Activated CD4-positive, alpha-beta memory T cell treated with anti-CD3 and anti-CD28 coated beads for 36 hours (primary cell): ENCODE data around the gene NDEL1. TPM values are rescaled to one million over a fixed set of nuclear protein-coding genes. Genes with fewer than 3 reads are reported as not detected.

Source experiments
- CTCF ChIA-PET: fragments of 350-600 bp; sonication (Branson Sonifier 250); formaldehyde crosslinking; loops from one replicate; lab custom pipeline; 2021; ENCODE audit warnings: antibody characterized with exemption, inconsistent platforms; lab: Charles Lee
- POLR2A ChIA-PET: fragments of 350-600 bp; sonication (Branson Sonifier 250); formaldehyde crosslinking; loops from one replicate; lab custom pipeline; 2021; ENCODE audit warnings: antibody characterized with exemption; lab: Charles Lee
- DNase-seq: peaks from one replicate; pipeline ENCODE4 v3.0.0-alpha.2; 2020
- H3K27ac Mint-ChIP-seq: one replicate; pipeline ENCODE4 v1.8.0; 2021; ENCODE audit warnings: mixed read lengths
- H3K27me3 Mint-ChIP-seq: one replicate; pipeline ENCODE4 v1.8.0; 2021; ENCODE audit warnings: mixed read lengths
- H3K36me3 Mint-ChIP-seq: one replicate; pipeline ENCODE4 v1.8.0; 2021; ENCODE audit warnings: mixed read lengths
- H3K4me1 Mint-ChIP-seq: one replicate; pipeline ENCODE4 v1.8.0; 2021; ENCODE audit warnings: low read depth, mixed read lengths
- H3K4me3 Mint-ChIP-seq: one replicate; pipeline ENCODE4 v1.8.0; 2021; ENCODE audit warnings: mild to moderate bottlenecking, mixed read lengths
- H3K9me3 Mint-ChIP-seq: one replicate; pipeline ENCODE4 v1.8.0; 2021; ENCODE audit warnings: mixed read lengths
- intact Hi-C: fragments of 100-400 bp; cut with micrococcal nuclease; formaldehyde crosslinking; loops from one replicate; pipeline ENCODE4 v1.15.1; 2023
- total RNA-seq, 2 experiments: library from RNA; stranded (reverse); gene quantifications; one replicate each; pipeline ENCODE4 v1.2.3, GENCODE V29; 2021

The NDEL1 gene
- total RNA-seq, 2 experiments from 2014 or later, result 58.0 to 62.8 TPM

- CTCF ChIA-PET, result interaction anchor here (1.6 kb wide), 1 partner anchor 23 kb away, joined by 4 read pairs; no protein-coding TSS in a partner anchor
- no peaks in the 10 kb centered on the region for H3K9me3 Mint-ChIP-seq
- H3K36me3 Mint-ChIP-seq, result peaks cover 52% of the 10 kb centered on the region
- no peak overlapping the region for H3K27ac Mint-ChIP-seq
- peaks cover 19% of the 10 kb centered on the region for H3K4me1 Mint-ChIP-seq
- no peaks in the 10 kb centered on the region for H3K27me3 Mint-ChIP-seq
- no peak for DNase-seq
- H3K4me3 Mint-ChIP-seq, result no peak overlapping the region
- POLR2A ChIA-PET, result no interaction called here
- intact Hi-C loops, result no loop called here
Measured at GRCh38 chr17:8459831-8460230, 24.1 kb downstream of the NDEL1 start.

- no peak overlapping the region for H3K4me3 Mint-ChIP-seq
- ChIA-PET CTCF (interaction anchor here (0.9 kb wide), 1 partner anchor 323 kb away, joined by 3 read pairs; no protein-coding TSS in a partner anchor), POLR2A (no interaction called here)
- no peak overlapping the region for H3K27ac Mint-ChIP-seq
- intact Hi-C loops, result no loop called here
- no peaks in the 10 kb centered on the region for H3K27me3 Mint-ChIP-seq
- H3K36me3 Mint-ChIP-seq, result peaks cover 46% of the 10 kb centered on the region
- H3K9me3 Mint-ChIP-seq, result no peaks in the 10 kb centered on the region
- H3K4me1 Mint-ChIP-seq, result peaks cover 11% of the 10 kb centered on the region
- no peak for DNase-seq
Measured at GRCh38 chr17:8462564-8462963, 26.9 kb downstream of the NDEL1 start.

- ChIA-PET POLR2A (no interaction called here), CTCF (interaction anchor here (0.9 kb wide), 1 partner anchor 322 kb away, joined by 3 read pairs; no protein-coding TSS in a partner anchor)
- Mint-ChIP-seq H3K4me3 (no peak overlapping the region), H3K27ac (no peak overlapping the region), H3K27me3 (no peaks in the 10 kb centered on the region), H3K36me3 (peaks cover 49% of the 10 kb centered on the region), H3K9me3 (no peaks in the 10 kb centered on the region), H3K4me1 (peaks cover 8% of the 10 kb centered on the region)
- intact Hi-C loops, result no loop called here
- DNase-seq, result no peak
Measured at GRCh38 chr17:8463099-8463498, 27.4 kb downstream of the NDEL1 start.

GRCh38 chr17:8464941-8465340 lies 29.3 kb downstream of the NDEL1 start:
- no peaks in the 10 kb centered on the region for H3K27me3 Mint-ChIP-seq
- intact Hi-C loops, result no loop called here
- no peak overlapping the region for H3K27ac Mint-ChIP-seq
- ChIA-PET CTCF (no interaction called here), POLR2A (no interaction called here)
- H3K36me3 Mint-ChIP-seq, result peaks cover 38% of the 10 kb centered on the region
- H3K4me3 Mint-ChIP-seq, result no peak overlapping the region
- no peak for DNase-seq
- H3K4me1 Mint-ChIP-seq, result peaks cover 4% of the 10 kb centered on the region
- H3K9me3 Mint-ChIP-seq, result no peaks in the 10 kb centered on the region

DNA sequence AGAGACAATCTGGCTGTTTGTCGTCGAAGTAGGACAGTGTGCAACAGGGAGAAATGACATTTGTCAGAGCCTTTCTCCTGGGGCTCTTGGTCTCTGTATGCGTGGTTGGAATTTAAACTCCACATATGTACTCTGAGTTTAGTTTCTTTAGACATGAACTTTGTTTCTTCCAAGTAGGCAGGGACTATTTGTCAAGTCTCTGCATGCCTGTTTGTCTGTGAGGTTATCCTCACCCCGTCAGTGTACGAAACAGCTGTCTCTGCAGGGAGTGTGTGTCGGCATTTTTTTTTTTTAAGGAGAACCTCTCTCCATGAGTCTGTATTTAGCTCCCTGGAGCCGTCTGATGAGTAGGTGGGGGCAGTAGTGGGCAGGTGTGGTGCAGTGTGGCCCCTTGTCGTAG lies 29.7 kb downstream of the NDEL1 start:
- intact Hi-C loops, result no loop called here
- Mint-ChIP-seq H3K4me1 (peaks cover 4% of the 10 kb centered on the region), H3K27ac (no peak overlapping the region), H3K9me3 (no peaks in the 10 kb centered on the region), H3K27me3 (no peaks in the 10 kb centered on the region), H3K36me3 (peaks cover 35% of the 10 kb centered on the region), H3K4me3 (no peak overlapping the region)
- DNase-seq, result no peak
- POLR2A ChIA-PET, result no interaction called here
- CTCF ChIA-PET, result interaction anchor here (0.5 kb wide), 1 partner anchor 283 kb away, joined by 4 read pairs; no protein-coding TSS in a partner anchor

DNA sequence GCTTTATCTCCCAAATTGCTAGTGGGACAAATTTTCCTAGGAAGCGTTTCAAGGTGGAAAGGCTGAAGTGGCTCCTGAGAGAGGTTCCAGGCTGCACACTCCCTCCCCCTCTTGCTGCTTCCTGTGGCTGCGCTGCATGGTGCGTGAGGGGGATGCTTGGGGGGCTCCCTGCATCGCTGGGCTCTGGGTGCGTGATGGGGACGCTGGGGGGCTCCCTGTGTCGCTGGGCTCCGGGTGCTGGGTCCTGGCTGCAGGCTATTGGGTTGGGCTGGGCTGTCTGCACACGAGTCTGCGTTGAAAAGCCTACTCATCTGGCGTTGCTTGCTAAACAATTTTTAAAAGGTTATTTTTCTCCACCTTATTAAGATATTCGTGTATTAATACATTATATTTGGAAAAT lies 30.1 kb downstream of the NDEL1 start:
- POLR2A ChIA-PET, result no interaction called here
- Mint-ChIP-seq H3K27me3 (no peaks in the 10 kb centered on the region), H3K9me3 (no peaks in the 10 kb centered on the region), H3K4me1 (peaks cover 4% of the 10 kb centered on the region), H3K4me3 (no peak overlapping the region), H3K36me3 (peaks cover 35% of the 10 kb centered on the region), H3K27ac (no peak overlapping the region)
- CTCF ChIA-PET, result interaction anchor here (0.5 kb wide), 1 partner anchor 283 kb away, joined by 4 read pairs; no protein-coding TSS in a partner anchor
- intact Hi-C loops, result no loop called here
- no peak for DNase-seq

DNA sequence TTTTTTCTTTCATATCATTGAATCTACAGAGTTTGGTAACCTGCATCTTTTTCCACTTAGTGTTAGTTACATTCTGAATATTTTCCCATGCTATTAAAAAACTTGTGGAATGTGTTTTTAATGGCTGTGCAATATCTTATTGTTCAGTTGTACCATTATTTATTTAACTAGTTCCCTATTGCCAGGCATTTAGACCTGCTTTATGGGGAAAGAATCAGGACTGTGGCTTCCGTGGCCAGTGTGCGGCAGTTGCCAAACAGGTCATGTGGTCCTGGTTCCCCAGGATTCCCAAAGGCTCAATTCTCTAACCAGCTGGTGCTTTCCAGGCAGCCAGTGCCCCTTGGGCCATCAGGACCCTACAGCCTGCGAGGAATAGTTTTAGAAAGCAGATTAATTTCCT lies 30.8 kb downstream of the NDEL1 start:
- no peak for DNase-seq
- intact Hi-C loops, result no loop called here
- peaks cover 4% of the 10 kb centered on the region for H3K4me1 Mint-ChIP-seq
- no peaks in the 10 kb centered on the region for H3K27me3 Mint-ChIP-seq
- H3K36me3 Mint-ChIP-seq, result peaks cover 37% of the 10 kb centered on the region
- H3K27ac Mint-ChIP-seq, result no peak overlapping the region
- H3K4me3 Mint-ChIP-seq, result no peak overlapping the region
- CTCF ChIA-PET, result no interaction called here
- H3K9me3 Mint-ChIP-seq, result no peaks in the 10 kb centered on the region
- POLR2A ChIA-PET, result no interaction called here

GRCh38 chr17:8466873-8467272 lies 31.2 kb downstream of the NDEL1 start:
- Mint-ChIP-seq H3K36me3 (peaks cover 34% of the 10 kb centered on the region), H3K4me1 (peaks cover 4% of the 10 kb centered on the region), H3K27me3 (no peaks in the 10 kb centered on the region), H3K27ac (no peak overlapping the region), H3K9me3 (no peaks in the 10 kb centered on the region), H3K4me3 (no peak overlapping the region)
- no peak for DNase-seq
- intact Hi-C loops, result no loop called here
- CTCF ChIA-PET, result no interaction called here
- POLR2A ChIA-PET, result no interaction called here

DNA sequence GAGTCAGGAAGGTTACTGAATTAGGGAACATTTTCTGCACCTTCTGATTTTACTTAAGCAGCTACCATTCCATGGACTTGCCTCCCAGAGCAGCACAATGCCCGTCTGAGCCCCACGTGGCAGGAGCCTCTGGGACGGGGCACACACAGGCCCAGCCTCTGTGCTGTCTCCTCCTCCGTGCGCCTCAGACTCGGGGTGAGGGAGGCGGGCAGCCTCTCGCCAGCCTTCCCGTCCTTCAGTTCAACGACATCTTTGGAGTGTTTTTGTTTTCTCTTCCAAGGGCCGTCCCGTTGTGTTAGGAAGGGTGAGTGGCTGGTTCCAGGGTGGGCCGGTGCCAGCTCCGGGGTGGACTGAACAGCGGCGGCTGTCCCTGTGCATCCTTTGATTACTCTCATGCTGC lies 31.8 kb downstream of the NDEL1 start:
- Mint-ChIP-seq H3K9me3 (no peaks in the 10 kb centered on the region), H3K4me3 (no peak overlapping the region), H3K4me1 (peaks cover 4% of the 10 kb centered on the region), H3K27me3 (no peaks in the 10 kb centered on the region), H3K27ac (no peak overlapping the region), H3K36me3 (peaks cover 32% of the 10 kb centered on the region)
- no peak for DNase-seq
- POLR2A ChIA-PET, result no interaction called here
- CTCF ChIA-PET, result no interaction called here
- intact Hi-C loops, result no loop called here

DNA sequence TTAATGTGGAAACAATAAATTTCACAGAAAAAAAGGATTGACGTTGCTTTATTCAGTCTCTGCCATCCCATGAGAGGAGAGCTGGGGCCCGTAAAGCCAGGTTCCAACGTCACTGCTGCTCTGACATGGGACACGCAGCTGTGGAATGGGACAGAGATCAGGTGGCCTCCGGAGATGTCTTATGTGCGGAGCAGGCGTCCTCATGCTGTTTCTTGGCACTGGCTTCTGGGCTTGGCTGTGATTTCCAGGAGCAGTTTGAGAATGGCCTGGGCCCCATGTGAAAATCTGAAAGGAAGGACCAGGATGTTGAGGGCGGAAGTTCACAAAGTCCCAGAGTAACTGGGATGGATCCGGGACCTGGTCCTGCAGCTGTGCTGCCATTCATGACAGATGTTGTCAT lies 32.4 kb downstream of the NDEL1 start:
- Mint-ChIP-seq H3K4me3 (no peak overlapping the region), H3K9me3 (no peaks in the 10 kb centered on the region), H3K27me3 (no peaks in the 10 kb centered on the region), H3K27ac (no peak overlapping the region), H3K4me1 (peaks cover 4% of the 10 kb centered on the region), H3K36me3 (peaks cover 34% of the 10 kb centered on the region)
- no peak for DNase-seq
- ChIA-PET POLR2A (no interaction called here), CTCF (no interaction called here)
- intact Hi-C loops, result no loop called here

DNA sequence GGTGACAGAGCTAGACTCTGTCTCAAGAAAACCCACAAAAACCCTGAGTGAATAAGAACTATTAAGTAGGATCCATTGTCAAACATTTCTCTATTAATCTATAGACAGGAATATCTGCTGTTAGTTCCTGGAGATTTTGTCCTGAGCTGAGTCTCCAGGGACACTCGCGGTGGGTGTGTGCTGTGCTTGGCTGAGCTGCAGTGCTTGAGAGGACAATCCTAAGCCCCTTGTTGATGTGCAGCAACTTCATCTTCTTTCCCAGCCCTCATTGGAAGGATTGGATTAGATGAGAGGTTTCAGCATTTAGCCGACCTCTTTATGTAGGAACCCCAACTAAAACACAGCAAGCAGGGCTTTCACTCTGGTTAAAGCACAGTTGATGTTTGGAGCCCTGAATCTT lies 33.3 kb downstream of the NDEL1 start:
- Mint-ChIP-seq H3K27me3 (no peaks in the 10 kb centered on the region), H3K4me1 (peaks cover 3% of the 10 kb centered on the region), H3K27ac (no peak overlapping the region), H3K36me3 (peaks cover 36% of the 10 kb centered on the region), H3K4me3 (no peak overlapping the region), H3K9me3 (no peaks in the 10 kb centered on the region)
- no peak for DNase-seq
- intact Hi-C loops, result no loop called here
- POLR2A ChIA-PET, result no interaction called here
- CTCF ChIA-PET, result no interaction called here

DNA sequence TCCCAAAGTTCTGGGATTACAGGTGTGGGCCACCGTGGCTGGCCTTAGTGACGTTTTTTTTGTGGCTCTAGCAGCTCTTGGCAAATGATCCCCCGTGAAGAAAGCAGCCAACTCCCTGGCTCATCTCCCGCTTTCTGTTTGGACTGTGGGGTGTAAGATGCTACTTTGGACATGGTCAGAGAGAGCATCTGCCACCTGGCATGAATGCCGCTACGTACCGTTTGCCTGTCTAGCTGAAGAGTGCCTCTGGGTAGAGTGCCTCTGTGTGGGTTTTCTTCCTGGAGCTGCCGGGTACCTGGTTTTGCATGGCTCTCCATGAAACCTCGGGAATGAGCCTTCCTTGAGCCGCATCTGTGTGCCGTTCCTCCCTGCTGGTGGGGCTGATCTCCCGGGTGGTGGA lies 34.3 kb downstream of the NDEL1 start:
- Mint-ChIP-seq H3K4me1 (no peaks in the 10 kb centered on the region), H3K4me3 (no peak overlapping the region), H3K9me3 (no peaks in the 10 kb centered on the region), H3K27ac (no peak overlapping the region), H3K36me3 (peaks cover 38% of the 10 kb centered on the region), H3K27me3 (no peaks in the 10 kb centered on the region)
- DNase-seq, result no peak
- ChIA-PET POLR2A (interaction anchor here (0.7 kb wide), 1 partner anchor 31 kb away, joined by 3 read pairs; no protein-coding TSS in a partner anchor), CTCF (interaction anchor here (0.9 kb wide), 1 partner anchor 59 kb away, joined by 3 read pairs; no protein-coding TSS in a partner anchor)
- intact Hi-C loops, result no loop called here

DNA sequence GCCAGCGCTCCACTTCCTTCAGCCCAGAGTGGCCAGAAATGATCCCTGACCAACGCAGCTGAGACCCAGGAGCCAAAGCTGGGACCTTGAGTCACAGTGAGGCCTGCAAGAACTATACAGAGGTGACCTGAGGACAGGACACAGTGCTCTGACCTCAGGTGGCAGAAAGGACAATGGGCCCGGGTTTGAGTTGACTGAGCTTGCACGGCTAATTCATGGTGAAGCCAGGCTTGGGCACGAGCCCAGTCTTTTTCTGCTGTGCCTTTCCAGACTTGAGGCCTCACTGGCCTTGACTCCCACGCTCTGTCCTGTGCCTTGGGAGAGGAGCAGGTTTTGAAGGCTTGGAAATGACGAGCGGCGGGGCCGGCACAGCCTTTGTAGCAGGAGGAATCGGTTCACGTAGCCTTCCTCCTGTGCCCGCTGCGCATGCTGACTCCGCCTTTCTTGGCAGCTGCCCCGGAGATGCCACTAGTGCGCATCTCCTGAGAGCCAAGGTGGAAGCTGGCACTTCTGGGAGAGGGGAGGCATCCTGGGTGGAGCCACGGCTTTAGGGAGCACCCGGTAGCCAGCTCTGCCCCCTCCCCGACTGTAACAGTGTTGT lies 34.9 kb downstream of the NDEL1 start:
- H3K27ac Mint-ChIP-seq, result no peak overlapping the region
- ChIA-PET POLR2A (interaction anchor here (0.7 kb wide), 1 partner anchor 30 kb away, joined by 3 read pairs; no protein-coding TSS in a partner anchor), CTCF (interaction anchor here (0.9 kb wide), 1 partner anchor 60 kb away, joined by 3 read pairs; no protein-coding TSS in a partner anchor)

More for the DNA sequence above, 34.9 kb downstream of the NDEL1 start:
- no peak for DNase-seq
- intact Hi-C loops, result no loop called here
- no peaks in the 10 kb centered on the region for H3K27me3 Mint-ChIP-seq
- H3K4me1 Mint-ChIP-seq, result no peaks in the 10 kb centered on the region
- peaks cover 43% of the 10 kb centered on the region for H3K36me3 Mint-ChIP-seq
- no peak overlapping the region for H3K4me3 Mint-ChIP-seq
- H3K9me3 Mint-ChIP-seq, result no peaks in the 10 kb centered on the region
